ENCODE data around the gene SMYD3. TPM values are rescaled to one million over a fixed set of nuclear protein-coding genes. Genes with fewer than 3 reads are reported as not detected.

Gene SMYD3
- total RNA-seq, 4 donors from 2014 or later, result 7.6 to 26.3 (median 13.4) TPM

GRCh38 chr1:245888809-245889208, 618.3 kb downstream of the SMYD3 start:
- ATAC-seq (ENCODE audit: low FRiP score) (no peak), DNase-seq (ENCODE audit: low spot score) (no peak)
- TF ChIP-seq CTCF (IDR thresholded peaks at IDR 0.05), result no peak

DNA sequence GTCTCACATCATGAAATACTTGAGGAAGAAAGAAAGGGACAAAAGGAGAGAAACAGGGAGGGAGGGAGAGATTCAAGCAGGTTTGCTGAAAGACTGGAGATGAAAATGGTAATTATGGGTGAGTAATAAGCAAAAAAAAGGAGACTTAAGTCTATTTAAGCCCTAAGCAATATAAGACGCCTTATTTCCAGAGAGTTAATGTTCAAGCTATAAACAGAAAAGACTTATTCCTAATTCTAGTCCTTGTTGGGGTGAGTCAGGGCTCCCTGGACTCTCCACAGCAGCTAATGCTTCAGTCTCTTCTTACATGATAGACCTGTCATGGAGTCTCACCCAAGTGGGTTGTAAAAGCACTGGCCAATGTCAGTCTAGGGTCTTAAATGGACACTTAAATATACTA, 619.2 kb downstream of the SMYD3 start:
- ATAC-seq (ENCODE audit: low FRiP score), result no peak

GRCh38 chr1:245881767-245882391, 625.2 kb downstream of the SMYD3 start:
- ATAC-seq (ENCODE audit: low FRiP score) (no peak), DNase-seq (ENCODE audit: low spot score) (no peak)
- no peak for TF ChIP-seq CTCF (IDR thresholded peaks at IDR 0.05)

More for the DNA sequence above, 619.2 kb downstream of the SMYD3 start:
- TF ChIP-seq CTCF (IDR thresholded peaks at IDR 0.05), result no peak
- no peak for DNase-seq (ENCODE audit: low spot score)

DNA sequence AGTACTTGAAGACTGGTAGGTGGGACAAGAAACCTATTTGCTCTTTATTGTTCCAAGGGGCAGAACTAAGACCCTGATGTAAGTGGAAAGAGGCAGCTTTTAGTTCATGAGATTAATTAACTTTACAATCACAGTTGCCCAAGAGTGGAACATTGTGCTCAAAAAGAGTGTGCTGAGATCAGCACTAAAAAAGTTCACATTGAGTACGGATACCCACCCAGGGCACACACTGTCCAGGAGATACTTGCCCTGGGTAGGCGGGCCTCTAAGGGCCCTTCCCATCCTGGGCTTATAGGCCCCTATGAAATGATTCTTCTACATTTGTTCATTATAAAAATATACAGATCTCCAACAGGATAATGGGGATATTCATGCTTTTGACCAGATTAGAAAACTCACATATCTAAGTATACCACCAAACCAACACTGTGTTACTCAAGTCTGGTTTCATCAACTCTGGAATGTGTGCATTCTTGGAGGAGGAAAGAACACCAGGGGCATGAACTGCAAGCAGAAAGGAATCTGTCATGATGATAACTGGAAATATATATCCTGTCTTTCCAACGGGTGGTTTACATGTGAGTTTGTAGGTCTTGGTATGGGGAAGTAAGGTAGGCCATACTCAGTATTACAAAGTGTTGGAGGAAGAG, 626.2 kb downstream of the SMYD3 start:
- peak; percentile 50 for ATAC-seq (ENCODE audit: low FRiP score)
- no peak for DNase-seq (ENCODE audit: low spot score)
- no peak for TF ChIP-seq CTCF (IDR thresholded peaks at IDR 0.05)

DNA sequence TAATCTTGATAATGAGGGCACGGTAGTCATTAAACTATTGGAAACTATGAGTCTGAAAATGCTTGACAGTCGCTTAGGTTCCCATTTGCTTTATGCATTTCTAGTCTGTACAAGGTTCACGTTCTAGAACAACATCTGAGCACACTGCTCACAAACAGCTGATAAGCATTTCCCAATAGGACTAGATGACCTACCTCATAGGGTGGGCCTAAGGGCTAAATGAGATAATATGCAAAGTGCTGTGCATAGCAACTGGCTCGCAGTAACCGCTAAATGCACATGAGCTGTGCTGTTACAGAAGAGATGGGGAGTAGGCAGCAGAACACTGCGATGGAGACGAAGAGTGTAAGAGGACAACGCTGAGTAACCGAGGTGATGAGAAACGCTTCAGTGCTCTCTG, 628.0 kb downstream of the SMYD3 start:
- TF ChIP-seq CTCF (IDR thresholded peaks at IDR 0.05), result no peak
- DNase-seq (ENCODE audit: low spot score) (no peak), ATAC-seq (ENCODE audit: low FRiP score) (no peak)

DNA sequence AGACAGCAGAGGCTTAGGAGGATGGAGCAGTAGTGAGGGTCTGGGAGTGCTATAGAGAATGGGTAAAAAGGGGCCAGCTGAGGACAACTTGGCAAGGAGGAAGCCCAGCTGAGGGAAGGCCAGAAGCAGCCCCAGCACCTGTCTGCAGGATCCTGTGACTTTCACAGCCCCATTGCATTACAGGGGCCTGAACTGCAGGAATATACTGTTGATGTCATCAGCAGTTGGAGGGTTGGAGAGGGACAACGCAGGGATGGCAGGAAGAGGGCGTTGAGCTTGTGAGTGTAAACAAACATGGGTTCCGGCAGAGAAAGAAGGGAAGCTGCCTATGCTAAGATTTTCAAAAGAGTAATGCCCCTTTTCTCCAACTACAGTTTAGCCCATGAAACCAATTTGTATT, 628.5 kb downstream of the SMYD3 start:
- TF ChIP-seq CTCF (IDR thresholded peaks at IDR 0.05), result no peak
- DNase-seq (ENCODE audit: low spot score) (no peak), ATAC-seq (ENCODE audit: low FRiP score) (no peak)

- ATAC-seq (ENCODE audit: low FRiP score) (no peak), DNase-seq (ENCODE audit: low spot score) (no peak)
- no peak for TF ChIP-seq CTCF (IDR thresholded peaks at IDR 0.05)
These were observed 629.1 kb downstream of the SMYD3 start for GRCh38 chr1:245877976-245878375.

All from omental fat pad (tissue), 4 donors.